Measurements from ENCODE around the gene SYCP3.
A peak's percentile ranks its signal among the peaks of the same experiment; 100 is the strongest.

SYCP3 gene

DNA sequence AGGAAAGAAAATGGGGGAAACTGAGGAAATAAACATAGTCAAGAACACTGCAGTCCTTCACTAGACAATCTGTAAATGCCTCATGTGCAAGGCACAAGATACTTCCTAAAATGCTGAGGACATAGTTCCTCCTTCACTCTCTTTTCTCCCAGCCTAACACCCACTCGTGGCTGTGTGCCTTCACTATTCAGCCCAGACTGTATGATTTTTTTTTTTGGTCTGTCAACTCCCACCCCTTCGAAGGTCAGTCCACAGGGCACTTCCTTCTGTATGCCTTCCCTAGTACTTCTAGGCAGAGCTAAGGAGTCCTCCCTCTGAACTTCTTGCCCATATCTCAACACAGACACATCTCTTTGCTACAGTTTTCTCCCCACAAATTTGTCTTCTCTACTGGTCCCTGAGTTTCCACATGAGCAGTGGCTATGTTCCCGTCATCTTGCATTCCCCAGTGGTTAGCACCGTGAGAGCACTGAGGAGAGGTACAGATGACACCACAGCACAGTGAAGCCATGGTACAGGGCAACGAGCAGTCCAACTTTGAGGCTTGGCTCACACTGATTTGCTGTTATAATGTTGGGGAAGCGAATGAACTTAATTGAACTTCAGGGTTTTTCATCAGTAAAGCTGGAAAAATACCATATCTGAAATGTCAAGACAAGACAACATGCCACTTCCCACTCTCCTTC, 24.1 kb upstream of the SYCP3 start:
- TF ChIP-seq, protein P1, sequence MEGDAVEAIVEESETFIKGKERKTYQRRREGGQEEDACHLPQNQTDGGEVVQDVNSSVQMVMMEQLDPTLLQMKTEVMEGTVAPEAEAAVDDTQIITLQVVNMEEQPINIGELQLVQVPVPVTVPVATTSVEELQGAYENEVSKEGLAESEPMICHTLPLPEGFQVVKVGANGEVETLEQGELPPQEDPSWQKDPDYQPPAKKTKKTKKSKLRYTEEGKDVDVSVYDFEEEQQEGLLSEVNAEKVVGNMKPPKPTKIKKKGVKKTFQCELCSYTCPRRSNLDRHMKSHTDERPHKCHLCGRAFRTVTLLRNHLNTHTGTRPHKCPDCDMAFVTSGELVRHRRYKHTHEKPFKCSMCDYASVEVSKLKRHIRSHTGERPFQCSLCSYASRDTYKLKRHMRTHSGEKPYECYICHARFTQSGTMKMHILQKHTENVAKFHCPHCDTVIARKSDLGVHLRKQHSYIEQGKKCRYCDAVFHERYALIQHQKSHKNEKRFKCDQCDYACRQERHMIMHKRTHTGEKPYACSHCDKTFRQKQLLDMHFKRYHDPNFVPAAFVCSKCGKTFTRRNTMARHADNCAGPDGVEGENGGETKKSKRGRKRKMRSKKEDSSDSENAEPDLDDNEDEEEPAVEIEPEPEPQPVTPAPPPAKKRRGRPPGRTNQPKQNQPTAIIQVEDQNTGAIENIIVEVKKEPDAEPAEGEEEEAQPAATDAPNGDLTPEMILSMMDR (conservative IDR thresholded peaks at IDR 0.05; ENCODE audit: control insufficient read depth, insufficient read depth, low read depth, low read length), result no peak
- no peak for DNase-seq (ENCODE audit: low read depth)
- H3K4me3 ChIP-seq (ENCODE audit: control insufficient read depth, low read depth, low read length), result no peak overlapping the region

DNA sequence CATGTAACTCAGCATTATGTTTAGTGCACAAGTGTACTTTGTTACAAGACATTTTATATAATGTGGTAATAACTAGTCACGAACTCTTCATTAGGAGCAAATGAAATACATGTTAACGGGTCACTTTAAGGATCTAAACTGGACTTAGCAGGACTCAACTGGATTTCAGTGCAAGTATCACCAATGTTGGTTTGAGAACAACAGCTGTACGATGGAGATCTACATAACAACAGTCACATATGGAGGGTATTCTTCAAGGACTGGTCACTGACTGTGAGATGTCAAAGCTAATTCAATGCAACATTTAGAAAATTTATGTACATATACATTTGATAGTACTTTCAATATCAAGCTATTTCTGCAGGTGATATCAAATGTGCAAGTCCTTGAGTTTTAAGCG, 22.5 kb upstream of the SYCP3 start:
- H3K4me3 ChIP-seq (ENCODE audit: control insufficient read depth, low read depth, low read length), result no peak overlapping the region
- TF ChIP-seq, protein P1 (conservative IDR thresholded peaks at IDR 0.05; ENCODE audit: control insufficient read depth, insufficient read depth, low read depth, low read length), result no peak
- DNase-seq (ENCODE audit: low read depth), result no peak

DNA sequence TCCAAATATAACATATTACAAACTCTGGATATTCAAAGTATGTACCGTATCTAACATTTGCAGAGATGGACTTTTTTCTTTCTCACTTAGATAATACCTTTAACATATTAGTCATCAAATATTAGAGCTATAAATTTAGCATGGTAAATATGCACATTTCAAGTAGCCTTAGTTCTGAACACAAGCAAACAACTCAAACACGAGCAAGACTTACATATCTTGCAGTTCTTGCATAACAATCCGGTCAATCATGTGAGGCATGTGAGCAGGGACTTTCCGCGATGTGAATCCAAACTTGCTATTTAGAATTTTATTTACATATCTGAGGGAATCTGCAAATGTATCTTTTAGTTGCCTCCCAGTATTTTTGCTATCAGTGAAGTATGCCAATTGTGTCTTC, 22.1 kb upstream of the SYCP3 start:
- DNase-seq (ENCODE audit: low read depth), result no peak
- TF ChIP-seq, protein P1 (conservative IDR thresholded peaks at IDR 0.05; ENCODE audit: control insufficient read depth, insufficient read depth, low read depth, low read length), result no peak
- H3K4me3 ChIP-seq (ENCODE audit: control insufficient read depth, low read depth, low read length), result no peak overlapping the region

DNA sequence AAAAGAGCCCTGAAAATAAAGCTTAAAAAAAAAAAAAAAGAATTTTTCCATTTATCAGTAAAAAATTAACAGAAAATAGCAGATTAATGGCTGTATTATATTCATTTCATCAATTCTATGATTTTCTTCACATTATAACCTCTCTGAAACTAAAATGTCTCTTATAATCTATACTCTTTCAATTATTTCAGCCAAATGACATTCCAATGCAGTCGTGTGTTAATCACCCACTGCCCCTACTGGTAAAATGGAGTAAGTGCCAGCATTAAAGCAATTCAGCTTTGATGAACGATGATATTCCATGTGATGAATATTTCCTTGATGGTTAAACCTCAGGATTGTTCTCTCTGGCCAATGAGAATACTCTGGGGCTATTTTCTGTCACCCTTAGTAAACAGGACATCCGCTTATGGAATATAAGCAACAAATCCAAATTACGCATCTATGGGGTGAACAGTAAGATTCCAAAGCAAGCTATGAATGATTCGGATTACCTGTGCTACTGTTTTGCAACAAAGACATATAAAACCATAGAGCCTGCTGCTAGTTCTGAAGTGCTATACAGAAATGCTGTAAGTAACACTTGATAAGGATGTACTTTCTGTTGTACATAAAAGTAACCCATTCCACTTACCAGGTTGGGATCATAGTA, 20.3 kb upstream of the SYCP3 start:
- H3K4me3 ChIP-seq (ENCODE audit: control insufficient read depth, low read depth, low read length), result no peak overlapping the region
- TF ChIP-seq, protein P1 (conservative IDR thresholded peaks at IDR 0.05; ENCODE audit: control insufficient read depth, insufficient read depth, low read depth, low read length), result peak; percentile 90
- peak; percentile 48 for DNase-seq (ENCODE audit: low read depth)

DNA sequence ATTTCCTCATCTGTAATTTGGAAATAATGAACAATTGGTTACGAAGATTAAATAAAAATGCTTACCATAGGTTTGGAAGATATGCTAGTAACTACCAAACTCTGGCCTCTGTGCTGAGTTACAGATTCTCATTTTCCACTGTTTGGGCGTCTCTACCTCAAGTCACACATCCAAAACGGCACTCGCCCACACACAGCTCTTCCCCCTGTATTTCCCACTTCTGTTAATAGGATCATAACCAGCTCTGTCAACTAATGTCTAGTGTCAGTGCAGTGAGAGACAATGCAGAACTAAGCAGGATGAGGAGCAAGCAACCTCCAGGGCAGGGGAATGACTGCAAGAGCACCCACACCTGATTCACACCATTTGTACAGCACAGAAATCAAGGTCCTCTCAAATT, 10.9 kb upstream of the SYCP3 start:
- no peak overlapping the region for H3K4me3 ChIP-seq (ENCODE audit: control insufficient read depth, low read depth, low read length)
- TF ChIP-seq, protein P1 (conservative IDR thresholded peaks at IDR 0.05; ENCODE audit: control insufficient read depth, insufficient read depth, low read depth, low read length), result no peak
- no peak for DNase-seq (ENCODE audit: low read depth)

DNA sequence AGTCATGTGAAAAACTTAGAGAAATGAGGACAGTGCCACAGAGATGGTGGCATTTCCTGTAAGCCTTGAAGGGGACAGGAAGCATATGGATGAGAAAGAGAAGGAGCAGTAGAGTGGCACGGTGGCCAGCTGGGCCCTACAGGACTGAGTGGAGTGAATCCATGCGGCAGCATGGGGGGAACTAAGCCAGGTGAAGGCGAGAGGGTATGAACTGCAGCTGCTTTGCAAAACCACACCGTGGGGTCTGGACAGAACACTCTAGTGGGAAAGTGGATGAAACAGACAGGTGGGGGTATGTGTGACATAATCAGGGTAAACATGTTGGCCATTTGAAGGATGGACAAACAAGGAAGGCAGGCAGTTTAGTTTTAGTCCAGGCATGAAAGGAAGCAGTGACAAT, 10.4 kb upstream of the SYCP3 start:
- DNase-seq (ENCODE audit: low read depth), result no peak
- TF ChIP-seq, protein P1 (conservative IDR thresholded peaks at IDR 0.05; ENCODE audit: control insufficient read depth, insufficient read depth, low read depth, low read length), result no peak
- H3K4me3 ChIP-seq (ENCODE audit: control insufficient read depth, low read depth, low read length), result no peak overlapping the region

All from fibroblast of mammary gland (primary cell).